ENCODE results near the gene SPIRE1. TPM values are rescaled to one million over a fixed set of nuclear protein-coding genes. Genes with fewer than 3 reads are reported as not detected.

SPIRE1 gene
- total and polyA plus RNA-seq, 2 of the 4 experiments (the other 2 are of a cell fraction): 11.6 to 31.4 TPM

DNA sequence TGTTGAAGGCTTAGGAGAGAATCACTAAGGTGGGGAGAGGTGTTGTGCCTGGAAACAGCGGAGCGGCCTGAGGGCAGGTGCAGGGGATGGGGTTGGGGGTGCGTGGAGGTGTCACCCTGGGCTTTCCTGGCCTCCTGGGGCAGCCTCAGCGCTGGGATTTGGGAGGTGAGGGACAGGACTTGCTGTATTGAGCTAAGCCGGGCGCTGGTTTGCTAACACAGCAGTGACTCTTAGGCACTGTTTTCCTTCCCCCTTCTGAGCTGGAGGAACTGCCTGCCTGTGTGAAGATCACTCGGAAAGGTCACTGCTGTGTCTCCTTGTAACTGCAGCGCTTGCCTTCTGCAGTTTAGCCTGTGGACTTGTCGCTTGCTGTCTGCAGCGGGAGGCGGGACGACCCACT is 229.0 kb downstream of the SPIRE1 start:
- H3K23ac ChIP-seq (ENCODE audit: low read depth, low read length): no peak overlapping the region
- 80% methylated on average over 1 of the region's 12 CpGs; no CpG with 5 or more reads in 1 of the 2 experiments for WGBS, 2 experiments (ENCODE audit: extremely low coverage in 2 of 2, insufficient read length in 1 of 2)
- no peaks in the 10 kb centered on the region for H4K20me1 ChIP-seq (ENCODE audit: insufficient read depth, low read length)
- no peak overlapping the region for H2AFZ ChIP-seq (replicated peaks; ENCODE audit: low read length, poor library complexity)
- no peaks in the 10 kb centered on the region for H3K27me3 ChIP-seq (ENCODE audit: control insufficient read depth, insufficient read depth, low read length)
- no peak overlapping the region for H3K4me2 ChIP-seq (ENCODE audit: low read depth, low read length)
- H3K9me3 ChIP-seq (ENCODE audit: control insufficient read depth, insufficient read depth, low read length): peaks cover 6% of the 10 kb centered on the region
- no peak overlapping the region for H4K8ac ChIP-seq (ENCODE audit: low read depth in 2 of 2, low read length in 2 of 2)
- DNase-seq: no peak
- no peak overlapping the region for H4K5ac ChIP-seq (ENCODE audit: low read depth, low read length)
- H4K91ac ChIP-seq (ENCODE audit: insufficient read depth, low read depth, low read length): no peak overlapping the region
- in situ Hi-C loops (cut with MboI; ENCODE audit: low sequenced_read_pairs): no loop called here
- H2BK120ac ChIP-seq (ENCODE audit: low read depth, low read length): no peak overlapping the region
- no TSS peak for BruUV-seq (replicated peaks)
- H3K14ac ChIP-seq (replicated peaks; ENCODE audit: low read depth, low read length): no peak overlapping the region
- H3K9me1 ChIP-seq (ENCODE audit: insufficient read depth, low read length): peaks cover 14% of the 10 kb centered on the region
- H3K4ac ChIP-seq (ENCODE audit: low read depth, low read length): no peak overlapping the region
- TF ChIP-seq CHD1 (IDR thresholded peaks at IDR 0.05; ENCODE audit: low read depth, low read length) (no peak), SMC3 (IDR thresholded peaks at IDR 0.05; ENCODE audit: low read depth, low read length) (no peak)
- no peak overlapping the region for H3K27ac ChIP-seq (ENCODE audit: insufficient read depth, low read length)
- POLR2A ChIA-PET (ENCODE audit: unreplicated experiment): no interaction called here
- H3K56ac ChIP-seq (ENCODE audit: extremely low read depth, insufficient read depth, low read length): no peak overlapping the region
- H2AK5ac ChIP-seq (ENCODE audit: low read depth, low read length): no peak overlapping the region
- H2AK9ac ChIP-seq (replicated peaks; ENCODE audit: low read depth, low read length, poor library complexity): no peak overlapping the region
- H3K4me3 ChIP-seq (ENCODE audit: insufficient read depth, low read depth, low read length): no peak overlapping the region
- CTCF ChIA-PET: no interaction called here
- peaks cover 21% of the 10 kb centered on the region for H3K36me3 ChIP-seq (ENCODE audit: control insufficient read depth, insufficient read depth, low read length)
- no peak overlapping the region for H2BK20ac ChIP-seq (ENCODE audit: low read depth, low read length)
- dilution Hi-C loops (cut with HindIII; ENCODE audit: low sequenced_read_pairs, unreplicated experiment): loop anchor here (25.0 kb wide), 1 partner anchor 358 kb away; no protein-coding TSS in a partner anchor
- H3K79me1 ChIP-seq (ENCODE audit: low read depth in 1 of 2, low read length in 2 of 2): peaks cover 0 to 4% of the 10 kb centered on the region in 2 experiments; a peak in 1 of 4 replicates
- H2BK5ac ChIP-seq (ENCODE audit: low read depth, low read length, poor library complexity, severe bottlenecking): no peak overlapping the region
- no peak for ATAC-seq (ENCODE audit: low read depth)
- no peaks in the 10 kb centered on the region for H3K4me1 ChIP-seq (ENCODE audit: control insufficient read depth, insufficient read depth, low read length)
- H2BK15ac ChIP-seq (ENCODE audit: low read depth, low read length): no peak overlapping the region
- H3K18ac ChIP-seq (ENCODE audit: low read depth, low read length): no peak overlapping the region
- no peak overlapping the region for H3K9ac ChIP-seq (ENCODE audit: low read depth, low read length)
- intact Hi-C loops (cut with micrococcal nuclease): no loop called here

Data from IMR-90 (cell line).